KMS-11 (cell line): ENCODE data around the gene DMRTB1.

Experiments used
- H2AFZ ChIP-seq: fragments of 200-600 bp; sonication (generic); 2 replicates; pipeline ENCODE4 v1.6.1; 2016; ENCODE audit warnings: antibody characterized with exemption, mixed run types, low read depth
- H3K27ac ChIP-seq: fragments of 200-600 bp; sonication (generic); 2 replicates; pipeline ENCODE4 v1.6.1; 2016; ENCODE audit warnings: mild to moderate bottlenecking, mixed run types
- H3K27me3 ChIP-seq: fragments of 200-600 bp; sonication (generic); 2 replicates; pipeline ENCODE4 v1.6.1; 2017; ENCODE audit warnings: mild to moderate bottlenecking, low read depth, mixed run types, moderate library complexity; ENCODE audit not compliant: insufficient read depth
- H3K36me3 ChIP-seq: fragments of 200-600 bp; sonication (generic); 2 replicates; pipeline ENCODE4 v1.6.1; 2017; ENCODE audit warnings: mild to moderate bottlenecking, mixed run types; ENCODE audit not compliant: insufficient read depth
- H3K4me1 ChIP-seq: fragments of 200-600 bp; sonication (generic); 2 replicates; pipeline ENCODE4 v1.6.1; 2016; ENCODE audit warnings: mild to moderate bottlenecking, low read depth, mixed run types; ENCODE audit not compliant: poor library complexity, severe bottlenecking
- H3K4me2 ChIP-seq: fragments of 200-600 bp; sonication (generic); 2 replicates; pipeline ENCODE4 v1.7.0; 2016; ENCODE audit warnings: mild to moderate bottlenecking, mixed run types
- H3K4me3 ChIP-seq: fragments of 200-600 bp; sonication (generic); IDR thresholded peaks from 2 replicates; pipeline ENCODE4 v1.6.1; 2017; ENCODE audit warnings: low read depth, low read length, mixed read lengths; ENCODE audit not compliant: insufficient read depth
- H3K79me2 ChIP-seq: fragments of 200-600 bp; sonication (generic); 2 replicates; pipeline ENCODE4 v1.6.1; 2016; ENCODE audit warnings: low read depth, mixed run types; ENCODE audit not compliant: insufficient read depth
- H3K9ac ChIP-seq: fragments of 200-600 bp; sonication (generic); 2 replicates; pipeline ENCODE4 v1.6.1; 2016; ENCODE audit warnings: mild to moderate bottlenecking, mixed run types
- H4K20me1 ChIP-seq: fragments of 200-600 bp; sonication (generic); 2 replicates; pipeline ENCODE4 v1.6.1; 2016; ENCODE audit warnings: mild to moderate bottlenecking, mixed run types; ENCODE audit not compliant: insufficient read depth
- CTCF ChIP-seq: fragments of 200-600 bp; sonication (generic); conservative IDR thresholded peaks from 2 replicates; pipeline ENCODE4 v1.6.1; 2017; ENCODE audit warnings: low read depth, mild to moderate bottlenecking, antibody characterized with exemption, low read length, moderate library complexity, mixed read lengths

Gene DMRTB1

DNA sequence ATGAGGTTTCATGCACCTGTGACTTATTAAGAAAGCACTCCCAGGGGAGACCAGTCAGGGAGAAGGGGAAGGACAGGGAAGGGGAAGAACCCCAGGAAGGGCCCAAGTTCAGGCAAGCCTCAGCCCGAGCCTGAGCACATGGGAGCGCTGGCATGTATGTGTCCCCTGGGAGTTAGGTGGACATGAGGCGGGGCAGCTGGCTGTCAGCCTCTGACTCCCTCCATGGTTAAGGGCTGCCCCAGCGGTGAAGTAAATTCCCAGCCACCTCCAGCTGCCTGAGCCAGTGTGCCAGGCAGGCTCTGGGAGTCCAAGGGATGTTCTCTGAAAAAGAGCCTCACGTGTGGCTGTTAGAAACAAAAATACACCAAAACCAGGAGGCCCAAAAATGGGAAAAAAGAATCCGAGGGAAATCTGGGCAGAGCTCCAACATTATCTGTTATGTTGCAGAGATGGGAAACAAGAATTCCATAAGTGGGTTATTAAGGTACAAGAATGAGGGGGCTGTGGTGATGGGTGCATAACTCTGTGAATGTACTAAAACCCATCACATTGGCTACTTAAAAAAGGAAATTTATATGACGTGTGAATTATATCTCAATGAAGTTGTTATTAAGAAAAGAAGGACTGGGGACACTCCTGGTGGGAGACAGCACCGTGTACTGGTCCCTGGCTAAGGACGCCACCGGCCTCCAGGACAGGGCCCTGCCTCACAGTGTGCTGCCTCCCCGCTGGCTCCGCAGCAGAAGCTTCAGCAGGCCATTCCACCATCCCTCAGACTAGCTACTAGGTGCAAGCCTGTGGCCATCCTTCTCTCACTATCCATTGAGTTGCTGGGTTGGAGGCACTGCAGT, 18.7 kb downstream of the DMRTB1 start:
- H3K36me3 ChIP-seq: no peaks in the 10 kb centered on the region
- no peak overlapping the region for H3K9ac ChIP-seq
- H3K79me2 ChIP-seq: no peaks in the 10 kb centered on the region
- H3K4me3 ChIP-seq: no peak overlapping the region
- no peak overlapping the region for H3K4me2 ChIP-seq
- H3K27ac ChIP-seq: no peak overlapping the region
- H3K27me3 ChIP-seq: no peaks in the 10 kb centered on the region
- H3K4me1 ChIP-seq: no peaks in the 10 kb centered on the region
- H2AFZ ChIP-seq: no peak overlapping the region
- H4K20me1 ChIP-seq: no peaks in the 10 kb centered on the region
- no peak for TF ChIP-seq CTCF

GRCh38 chr1:53478502-53478818, 19.3 kb downstream of the DMRTB1 start:
- H3K36me3 ChIP-seq: no peaks in the 10 kb centered on the region
- no peaks in the 10 kb centered on the region for H3K4me1 ChIP-seq
- no peak overlapping the region for H2AFZ ChIP-seq
- H3K9ac ChIP-seq: no peak overlapping the region
- H3K79me2 ChIP-seq: no peaks in the 10 kb centered on the region
- no peaks in the 10 kb centered on the region for H3K27me3 ChIP-seq
- no peak for TF ChIP-seq CTCF
- no peaks in the 10 kb centered on the region for H4K20me1 ChIP-seq
- no peak overlapping the region for H3K27ac ChIP-seq
- H3K4me3 ChIP-seq: no peak overlapping the region
- no peak overlapping the region for H3K4me2 ChIP-seq

DNA sequence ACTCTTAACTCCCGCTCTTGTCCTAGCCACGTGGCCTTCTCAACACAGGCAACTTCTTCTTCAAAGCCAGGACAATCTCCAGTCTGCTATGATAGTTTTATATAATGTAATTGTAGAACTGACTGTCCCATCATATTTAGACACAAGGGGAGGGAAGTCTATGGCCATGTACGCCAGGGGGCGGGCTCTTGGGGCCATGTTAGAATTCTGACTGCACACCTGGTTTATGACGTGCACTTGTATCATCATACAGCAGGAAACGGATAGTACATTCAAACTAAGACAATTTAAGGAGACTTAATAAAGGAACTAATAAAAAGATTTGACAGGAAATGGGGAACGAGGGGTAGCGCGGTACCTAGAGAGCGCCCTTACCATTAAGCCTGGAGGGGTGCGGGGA, 21.5 kb downstream of the DMRTB1 start:
- H3K4me1 ChIP-seq: no peaks in the 10 kb centered on the region
- H3K27me3 ChIP-seq: no peaks in the 10 kb centered on the region
- no peak for TF ChIP-seq CTCF
- no peak overlapping the region for H2AFZ ChIP-seq
- no peaks in the 10 kb centered on the region for H4K20me1 ChIP-seq
- no peak overlapping the region for H3K4me3 ChIP-seq
- no peak overlapping the region for H3K4me2 ChIP-seq
- H3K27ac ChIP-seq: no peak overlapping the region
- no peaks in the 10 kb centered on the region for H3K79me2 ChIP-seq
- no peak overlapping the region for H3K9ac ChIP-seq
- H3K36me3 ChIP-seq: no peaks in the 10 kb centered on the region

- Histone ChIP-seq H4K20me1 (no peaks in the 10 kb centered on the region), H3K4me1 (no peaks in the 10 kb centered on the region), H2AFZ (no peak overlapping the region), H3K27me3 (no peaks in the 10 kb centered on the region), H3K36me3 (no peaks in the 10 kb centered on the region), H3K79me2 (no peaks in the 10 kb centered on the region), H3K4me2 (no peak overlapping the region), H3K9ac (no peak overlapping the region), H3K4me3 (no peak overlapping the region), H3K27ac (no peak overlapping the region)
- TF ChIP-seq CTCF: no peak
Observed at GRCh38 chr1:53481456-53481855, 22.3 kb downstream of the DMRTB1 start.
